Activated CD4-positive, alpha-beta T cell treated with anti-CD3 and anti-CD28 coated beads, Interleukin-10, Interleukin-2, amounts not matched to agents 100 ng/mL and 50 ng/mL, durations not matched to agents 16 hours and 8 hours (primary cell): ENCODE measurements around the gene ADAMTS1.

Experiments
- DNase-seq: peaks from one replicate; pipeline ENCODE4 v3.0.0-alpha.2; 2020

Gene ADAMTS1

GRCh38 chr21:26844258-26845065 lies 747 bp downstream of the ADAMTS1 start:
- no peak for DNase-seq

DNA sequence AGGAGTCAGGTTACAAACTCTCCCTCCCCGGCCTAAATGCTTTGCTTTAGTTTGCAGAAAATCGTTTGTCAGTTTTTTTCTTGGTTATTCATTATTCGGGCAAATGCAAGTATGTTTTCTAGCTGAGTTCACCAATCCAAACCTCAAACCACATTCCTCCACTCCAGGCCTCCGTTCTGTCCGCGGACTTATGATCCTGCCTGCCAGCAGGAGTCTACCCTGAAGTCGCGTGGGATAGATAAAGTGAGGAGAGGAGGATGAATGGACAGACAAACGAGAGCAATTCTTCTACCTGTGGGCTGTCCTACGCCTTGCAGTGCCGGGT lies 1.3 kb downstream of the ADAMTS1 start:
- DNase-seq: no peak

DNA sequence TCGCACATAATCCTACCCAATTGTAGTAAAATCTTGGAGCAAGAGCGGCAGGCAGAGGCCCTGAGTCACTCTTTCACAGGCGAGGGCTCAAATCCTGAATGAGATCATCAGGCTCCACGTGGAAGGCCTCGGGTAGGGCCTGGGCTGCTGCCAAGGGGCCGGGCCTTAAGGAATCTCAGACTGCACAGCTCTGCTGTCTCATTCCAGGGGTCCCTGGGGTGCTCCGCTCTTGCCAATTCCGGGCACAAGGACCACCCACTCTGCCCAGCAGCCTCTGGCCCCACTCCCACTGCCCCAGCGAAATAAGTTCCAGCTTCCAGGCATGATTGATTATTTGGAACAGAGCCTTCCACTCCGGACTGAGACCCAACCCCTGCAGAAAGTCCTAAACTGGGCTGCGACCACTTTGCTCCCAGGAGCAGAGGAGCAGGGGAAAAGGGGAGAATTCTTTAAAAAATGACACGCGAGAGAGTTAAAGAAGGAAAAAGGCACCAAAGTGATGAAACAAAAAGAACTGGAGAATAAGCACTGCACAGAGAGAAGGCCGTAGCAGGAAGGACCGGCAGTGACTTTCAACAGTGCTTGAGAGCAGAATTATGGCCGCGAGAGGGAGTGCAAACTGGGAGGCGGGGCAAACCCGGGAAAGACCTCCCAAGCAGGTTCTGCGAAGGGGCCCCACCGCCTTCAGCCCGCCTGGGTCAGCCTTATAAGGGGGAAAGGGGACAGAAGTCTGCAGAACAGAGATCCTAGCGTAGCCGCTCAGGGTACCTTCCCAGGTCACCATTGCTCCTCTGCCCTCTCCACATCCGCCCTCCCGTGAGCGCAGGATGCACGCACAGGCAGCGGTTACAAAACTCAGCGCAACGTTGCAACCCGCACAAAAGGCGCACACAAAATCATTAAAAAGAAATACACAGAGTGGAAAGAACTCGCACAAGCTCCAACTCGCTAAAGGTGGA lies 2.0 kb downstream of the ADAMTS1 start:
- DNase-seq: peak; percentile 18

GRCh38 chr21:26842300-26842699 lies 2.9 kb downstream of the ADAMTS1 start:
- no peak for DNase-seq

- no peak for DNase-seq
Measured at GRCh38 chr21:26840912-26841311, 4.3 kb downstream of the ADAMTS1 start.

GRCh38 chr21:26840201-26840600 lies 5.0 kb downstream of the ADAMTS1 start:
- DNase-seq: peak; percentile 48

DNA sequence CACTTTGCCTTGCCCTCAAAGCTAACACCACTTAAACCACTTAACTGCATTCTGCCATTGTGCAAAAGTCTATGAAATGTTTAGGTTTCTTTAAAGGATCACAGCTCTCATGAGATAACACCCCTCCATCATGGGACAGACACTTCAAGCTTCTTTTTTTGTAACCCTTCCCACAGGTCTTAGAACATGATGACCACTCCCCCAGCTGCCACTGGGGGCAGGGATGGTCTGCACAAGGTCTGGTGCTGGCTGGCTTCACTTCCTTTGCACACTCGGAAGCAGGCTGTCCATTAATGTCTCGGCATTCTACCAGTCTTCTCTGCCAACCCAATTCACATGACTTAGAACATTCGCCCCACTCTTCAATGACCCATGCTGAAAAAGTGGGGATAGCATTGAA lies 7.7 kb downstream of the ADAMTS1 start:
- no peak for DNase-seq

DNA sequence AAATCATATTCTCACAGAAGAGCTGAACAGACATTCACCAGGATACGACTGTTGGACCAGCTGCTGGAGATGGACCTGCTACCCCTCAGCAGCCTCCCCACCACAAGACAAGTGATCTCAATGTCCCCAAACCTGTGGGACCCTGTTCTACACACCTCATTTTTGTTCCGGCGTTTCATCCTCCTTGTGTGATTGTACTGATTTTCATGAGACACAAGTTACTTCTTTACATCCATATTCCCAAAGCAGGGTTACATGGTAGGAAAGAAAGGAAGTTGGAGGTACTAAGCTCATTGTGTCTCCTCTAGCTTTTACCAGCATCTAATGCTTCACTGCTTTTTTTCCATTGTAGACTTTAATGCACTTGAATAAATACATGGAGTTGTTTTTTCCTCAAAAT lies 8.7 kb downstream of the ADAMTS1 start:
- DNase-seq: no peak

GRCh38 chr21:26835714-26836265 lies 9.4 kb downstream of the ADAMTS1 start:
- DNase-seq: no peak

DNA sequence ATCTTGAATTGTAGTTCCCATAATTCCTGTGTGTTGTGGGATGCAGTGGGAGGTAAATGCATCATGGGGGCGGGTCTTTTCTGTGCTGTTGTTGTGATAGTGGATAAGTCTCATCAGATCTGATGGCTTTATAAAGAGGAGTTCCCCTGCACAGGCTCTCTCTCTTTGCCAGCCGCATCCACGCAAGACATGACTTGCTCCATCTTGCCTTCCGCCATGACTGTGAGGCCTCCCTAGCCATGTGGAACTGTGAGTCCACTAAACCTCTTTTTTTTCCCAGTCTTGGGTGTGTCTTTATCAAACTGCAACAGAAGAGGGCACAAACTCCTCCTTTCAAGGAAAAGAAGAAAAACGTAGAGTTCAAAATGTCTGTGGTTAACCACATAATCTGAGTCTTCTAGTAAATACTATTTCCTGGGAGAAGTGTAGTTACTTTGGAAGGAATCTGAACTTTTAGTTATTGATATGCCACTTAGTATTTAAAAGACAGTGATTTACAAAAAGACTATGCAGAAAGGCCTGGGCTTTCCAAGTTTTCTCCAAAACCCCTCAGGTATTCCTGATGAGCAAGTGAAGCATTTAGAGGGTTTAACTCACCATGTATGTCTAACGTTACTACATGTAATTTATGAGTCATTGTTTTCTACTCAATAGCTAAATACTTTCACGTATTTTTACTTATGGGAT lies 10.0 kb downstream of the ADAMTS1 start:
- DNase-seq: no peak

GRCh38 chr21:26834181-26834905 lies 10.9 kb downstream of the ADAMTS1 start:
- DNase-seq: no peak

DNA sequence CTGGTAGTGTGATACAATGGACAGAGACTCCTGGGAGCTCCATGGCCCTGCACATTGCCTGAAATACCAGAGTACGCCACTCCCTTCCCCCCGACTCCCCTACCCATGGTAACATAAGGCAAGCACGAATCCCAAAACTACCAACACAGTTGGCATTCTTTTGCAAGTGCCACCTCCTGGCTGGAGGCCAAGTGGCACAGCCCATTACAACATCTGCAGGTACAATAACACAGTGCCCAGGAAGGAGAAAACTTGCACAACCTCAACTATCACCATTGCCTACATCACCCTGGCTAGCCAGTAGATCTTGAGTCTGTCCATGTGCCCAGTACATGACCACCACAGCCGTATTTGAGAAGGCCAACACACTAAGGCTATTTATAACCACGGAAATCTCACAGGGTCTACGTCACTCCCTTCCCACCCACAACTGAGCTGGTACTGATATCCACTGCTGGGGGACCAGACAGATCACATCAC lies 11.7 kb downstream of the ADAMTS1 start:
- no peak for DNase-seq

DNA sequence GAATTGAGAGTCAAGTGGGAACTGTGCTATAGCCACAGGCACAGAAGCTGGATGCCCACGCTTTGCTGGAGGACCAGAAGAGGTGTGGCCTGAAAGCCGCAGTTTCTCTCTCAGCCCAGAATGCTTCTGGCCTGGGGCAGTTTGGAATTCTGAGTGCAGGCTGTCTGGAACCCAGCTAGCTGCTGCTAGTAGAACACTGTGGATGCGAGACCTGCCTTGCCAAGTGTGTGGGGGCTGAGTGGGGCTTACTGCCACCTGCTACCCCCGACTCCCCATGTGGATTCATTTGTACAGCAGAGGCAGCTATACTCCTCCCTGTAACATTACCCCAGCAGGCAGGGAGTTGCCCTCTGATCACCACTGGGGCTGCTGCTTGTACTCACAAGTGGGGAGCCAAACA lies 12.2 kb downstream of the ADAMTS1 start:
- DNase-seq: no peak

DNA sequence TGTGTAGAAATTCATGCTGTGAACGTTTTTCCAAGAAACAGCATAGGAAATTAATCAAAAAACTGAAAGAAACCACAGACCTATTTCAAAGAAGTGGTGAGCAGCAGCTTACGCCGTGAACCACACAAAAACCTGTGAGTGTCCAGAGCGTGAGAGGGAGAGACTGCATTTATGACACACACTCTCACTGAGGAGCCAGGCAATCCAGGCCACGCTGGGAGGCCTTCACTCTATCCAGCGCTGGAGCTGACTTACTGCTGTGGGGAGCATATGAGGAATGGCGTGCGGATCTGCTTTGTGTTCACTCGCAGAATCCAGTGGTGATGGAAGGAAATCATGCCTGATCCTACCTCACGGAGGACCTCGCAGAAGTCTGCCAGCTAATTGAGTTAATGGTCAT lies 12.7 kb downstream of the ADAMTS1 start:
- DNase-seq: no peak

DNA sequence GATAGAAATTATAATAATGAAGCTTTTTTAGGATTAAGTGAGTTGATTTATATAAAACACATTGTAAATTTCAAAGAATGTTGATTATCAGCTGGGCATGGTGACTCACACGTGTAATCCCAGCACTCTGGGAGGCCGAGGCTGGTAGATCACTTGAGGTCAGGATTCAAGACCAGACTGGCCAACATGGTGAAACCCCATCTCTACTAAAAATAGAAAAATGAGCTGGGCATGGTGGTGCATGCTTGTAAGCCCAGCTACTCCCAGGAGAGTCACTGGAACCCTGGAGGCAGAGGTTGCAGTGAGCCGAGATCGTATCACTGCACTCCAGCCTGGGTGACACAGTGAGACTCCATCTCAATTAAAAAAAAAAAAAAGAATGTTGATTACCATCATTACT lies 18.4 kb downstream of the ADAMTS1 start:
- no peak for DNase-seq

GRCh38 chr21:26820509-26820908 lies 24.7 kb downstream of the ADAMTS1 start:
- no peak for DNase-seq

- no peak for DNase-seq
Measured at GRCh38 chr21:26819740-26820324, 25.4 kb downstream of the ADAMTS1 start.

DNA sequence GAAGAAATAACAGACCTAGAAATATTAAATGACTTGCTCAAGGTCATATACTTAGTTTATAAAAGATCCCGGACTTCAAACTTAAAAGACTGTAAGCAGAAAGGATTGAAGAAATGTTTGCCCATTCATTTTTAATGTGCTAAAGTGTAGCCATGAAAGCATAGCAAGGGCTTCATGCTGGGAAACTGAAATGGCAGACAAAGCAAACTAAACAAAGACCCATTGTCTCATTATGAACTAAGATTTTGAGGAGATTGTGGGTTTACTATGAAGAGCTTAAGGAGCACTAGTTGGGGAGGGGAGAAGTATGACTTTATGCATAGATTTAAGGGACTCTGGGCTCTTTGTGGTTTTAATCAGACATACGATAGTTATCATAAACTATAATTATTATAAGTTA lies 26.3 kb downstream of the ADAMTS1 start:
- DNase-seq: no peak

DNA sequence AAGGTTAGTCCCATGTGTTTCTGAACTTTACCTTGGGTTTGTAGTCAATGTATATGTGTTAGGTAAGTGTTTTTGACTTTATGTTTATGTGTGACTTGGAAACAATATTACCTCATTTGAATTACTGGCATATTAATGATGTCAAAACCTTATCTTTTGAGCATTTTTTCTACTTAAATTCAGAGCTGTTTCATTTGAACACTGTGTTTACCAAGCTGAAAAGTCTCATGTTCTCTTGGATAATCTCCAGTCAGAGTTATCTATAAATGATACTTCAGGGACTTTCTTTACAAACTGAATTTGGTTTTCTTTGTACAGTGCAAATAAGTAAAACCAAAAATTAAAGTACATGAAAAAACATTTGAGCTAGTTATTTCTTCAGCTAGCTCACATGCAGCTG lies 30.0 kb downstream of the ADAMTS1 start:
- DNase-seq: no peak

DNA sequence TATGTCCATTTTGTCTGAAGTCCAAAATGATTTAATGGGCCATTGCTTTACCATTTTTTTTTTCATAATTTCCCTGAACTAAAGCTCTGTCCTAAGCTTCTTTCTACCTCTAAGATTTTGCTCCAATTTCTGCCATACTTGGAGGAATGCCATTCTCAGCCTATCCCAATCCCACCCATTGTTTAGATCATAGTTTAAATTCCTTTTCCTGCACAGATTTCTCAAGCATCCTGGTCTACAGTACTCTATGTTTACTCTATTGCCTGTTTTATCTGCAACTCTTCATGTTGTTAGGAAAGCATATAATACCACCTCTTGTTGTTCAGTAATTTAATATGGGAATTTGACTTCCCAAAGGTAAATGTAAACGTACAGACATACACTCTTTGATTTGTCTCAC lies 30.8 kb downstream of the ADAMTS1 start:
- DNase-seq: no peak

DNA sequence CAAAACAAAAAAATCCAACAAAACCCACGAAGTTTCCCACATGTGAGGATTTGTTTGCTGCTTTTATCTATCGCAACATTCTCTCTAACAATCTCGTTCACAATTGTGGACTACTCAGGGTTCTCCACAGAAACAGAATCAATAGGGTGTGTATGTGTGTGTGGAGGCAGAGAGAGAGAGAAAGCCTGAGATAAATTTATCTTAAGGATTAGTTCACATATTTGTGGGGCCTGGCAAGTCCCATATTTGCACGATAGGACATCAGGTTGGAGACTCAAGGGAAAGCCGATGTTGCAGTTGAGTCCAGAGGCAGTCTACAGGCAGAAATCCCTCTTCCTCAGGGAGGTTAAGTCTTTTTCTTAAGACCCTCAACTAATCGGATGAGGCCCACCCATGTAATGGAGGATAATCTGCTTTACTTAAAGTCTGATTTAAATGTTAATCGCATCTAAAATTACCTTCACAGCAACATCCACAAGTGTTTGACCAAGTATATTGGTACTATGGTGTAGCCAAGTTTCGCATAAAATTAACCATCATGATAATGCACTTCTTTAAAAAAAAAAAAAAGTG lies 31.7 kb downstream of the ADAMTS1 start:
- DNase-seq: no peak

DNA sequence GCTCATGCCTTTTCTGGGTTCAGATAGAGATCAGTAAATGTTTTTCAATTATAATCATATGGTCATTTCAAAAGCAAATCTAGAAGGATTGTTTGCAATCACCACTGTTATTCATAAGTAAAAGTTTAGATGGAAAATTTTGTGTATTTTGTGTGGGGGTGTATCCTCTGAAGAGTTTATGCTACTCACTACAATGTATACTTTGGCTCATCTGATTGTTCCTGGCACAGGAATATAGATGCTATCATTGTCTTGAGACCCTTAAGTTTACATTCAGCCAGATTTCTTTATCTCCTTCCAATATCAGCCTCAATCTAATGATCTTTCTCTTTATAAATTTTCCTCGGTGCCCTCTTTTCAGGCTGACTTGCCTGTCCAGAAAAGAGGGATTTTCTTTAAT lies 33.0 kb downstream of the ADAMTS1 start:
- no peak for DNase-seq
